ENCODE measurements around the gene NTSR1.

DNA sequence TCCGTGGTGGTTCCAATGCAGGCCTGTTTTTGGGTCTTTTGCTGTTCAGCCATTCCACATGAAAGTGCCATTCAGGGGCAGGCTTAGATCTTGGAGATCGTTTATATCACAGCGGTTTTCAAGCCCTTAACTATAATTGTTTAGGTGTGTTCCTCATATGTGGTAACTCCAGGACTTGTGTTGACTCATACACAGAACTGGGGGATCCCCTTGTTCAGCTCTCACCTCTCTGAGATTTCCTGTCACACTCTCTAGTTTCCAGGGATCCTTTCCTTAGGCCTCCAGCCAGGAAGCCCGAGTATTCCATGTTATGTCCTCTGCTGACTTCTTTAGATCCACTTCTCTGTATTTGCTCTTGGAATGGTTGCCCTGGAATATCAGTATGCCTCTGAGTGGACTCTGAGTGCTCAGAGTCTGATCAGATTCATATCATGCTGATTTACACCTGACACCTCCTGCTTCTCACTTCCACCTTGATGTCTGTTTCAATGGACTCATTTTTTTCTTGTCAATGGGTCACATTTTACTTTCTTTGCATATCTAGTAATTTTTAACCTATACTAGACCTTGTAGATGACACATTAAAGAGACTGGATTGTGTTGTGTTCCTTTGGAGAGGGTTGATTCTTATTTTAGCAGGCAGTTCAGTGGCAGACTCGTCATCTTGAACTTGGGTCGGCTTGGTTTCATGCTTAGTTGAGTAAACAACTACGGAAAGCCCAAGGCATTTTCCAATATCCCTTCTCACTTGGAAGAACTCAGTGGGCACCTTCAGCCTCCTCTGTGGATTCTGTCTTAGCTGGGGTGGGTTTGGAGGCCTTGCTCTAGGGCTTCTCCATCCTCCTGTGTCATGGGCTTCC is 13.1 kb downstream of the NTSR1 start:
- TF ChIP-seq CTCF (conservative IDR thresholded peaks at IDR 0.05; ENCODE audit: low read depth in 2 of 2) (no peak), EZH2 (IDR thresholded peaks at IDR 0.05; ENCODE audit: low read depth, unreplicated experiment) (no peak), STAT1 (IDR thresholded peaks at IDR 0.05; ENCODE audit: unreplicated experiment) (no peak), POLR2AphosphoS5 (IDR thresholded peaks at IDR 0.05; ENCODE audit: low read depth) (no peak)

Data from GM23338 (cell line).